ENCODE data around the gene RNF224.
"Not testable (repeated sequence)": the region's sequence is repeated elsewhere in the genome, so short reads cannot be mapped to it uniquely, and the experiment has no call there.

RNF224 gene

DNA sequence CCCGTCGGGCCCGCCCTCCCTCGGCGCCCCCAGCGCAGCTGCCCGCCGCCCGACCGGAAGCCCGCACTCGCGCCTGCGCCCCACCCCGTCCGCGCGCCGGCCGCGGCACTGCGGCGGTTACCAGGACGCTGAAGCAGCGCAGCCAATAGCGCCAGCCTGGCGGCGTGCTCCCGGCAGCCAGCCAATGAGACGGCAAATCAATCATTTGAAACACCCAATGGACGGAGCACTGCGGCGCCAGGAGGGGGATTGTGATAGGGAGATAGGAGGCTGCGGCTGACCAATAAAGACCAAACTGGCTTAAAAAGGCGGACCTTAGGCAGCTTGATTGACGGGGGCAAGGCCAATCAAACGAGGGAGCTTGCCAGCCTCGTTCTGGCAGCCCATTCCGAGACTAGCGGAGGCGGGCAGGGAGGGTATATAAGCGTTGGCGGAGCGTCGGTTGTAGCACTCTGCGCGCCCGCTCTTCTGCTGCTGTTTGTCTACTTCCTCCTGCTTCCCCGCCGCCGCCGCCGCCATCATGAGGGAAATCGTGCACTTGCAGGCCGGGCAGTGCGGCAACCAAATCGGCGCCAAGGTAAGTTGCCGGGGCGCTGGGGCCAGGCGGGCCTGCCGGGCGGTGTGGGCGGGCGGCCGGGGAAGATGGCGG lies 13.7 kb downstream of the RNF224 start, which contains the start of gene TUBB4B:
TUBB4B (plus strand) TSS at position 447 of the 649 bp plus-strand sequence; CDS start at position 521, 74 bp downstream.
- H3K36me3 ChIP-seq (ENCODE audit: low read length), result peaks cover 8% of the 10 kb centered on the region; the same call in 1 of the 2 replicates
- no peaks in the 10 kb centered on the region for H3K9me2 ChIP-seq (replicated peaks; ENCODE audit: insufficient read depth, low read length)
- H3K9ac ChIP-seq (ENCODE audit: low read length), result peak within 1 kb of the TSS; percentile 97
- peak within 1 kb of the TSS; percentile 86 for H2AFZ ChIP-seq (ENCODE audit: low read depth, low read length, severe bottlenecking)
- no peaks in the 10 kb centered on the region for H3K9me3 ChIP-seq (ENCODE audit: insufficient read depth, low read length)
- H3K27ac ChIP-seq (ENCODE audit: low read depth, low read length), result peak within 1 kb of the TSS; percentile 91
- no peak for TF ChIP-seq EZH2phosphoT487 (conservative IDR thresholded peaks at IDR 0.05; ENCODE audit: low read length)
- TF ChIP-seq, protein P1, sequence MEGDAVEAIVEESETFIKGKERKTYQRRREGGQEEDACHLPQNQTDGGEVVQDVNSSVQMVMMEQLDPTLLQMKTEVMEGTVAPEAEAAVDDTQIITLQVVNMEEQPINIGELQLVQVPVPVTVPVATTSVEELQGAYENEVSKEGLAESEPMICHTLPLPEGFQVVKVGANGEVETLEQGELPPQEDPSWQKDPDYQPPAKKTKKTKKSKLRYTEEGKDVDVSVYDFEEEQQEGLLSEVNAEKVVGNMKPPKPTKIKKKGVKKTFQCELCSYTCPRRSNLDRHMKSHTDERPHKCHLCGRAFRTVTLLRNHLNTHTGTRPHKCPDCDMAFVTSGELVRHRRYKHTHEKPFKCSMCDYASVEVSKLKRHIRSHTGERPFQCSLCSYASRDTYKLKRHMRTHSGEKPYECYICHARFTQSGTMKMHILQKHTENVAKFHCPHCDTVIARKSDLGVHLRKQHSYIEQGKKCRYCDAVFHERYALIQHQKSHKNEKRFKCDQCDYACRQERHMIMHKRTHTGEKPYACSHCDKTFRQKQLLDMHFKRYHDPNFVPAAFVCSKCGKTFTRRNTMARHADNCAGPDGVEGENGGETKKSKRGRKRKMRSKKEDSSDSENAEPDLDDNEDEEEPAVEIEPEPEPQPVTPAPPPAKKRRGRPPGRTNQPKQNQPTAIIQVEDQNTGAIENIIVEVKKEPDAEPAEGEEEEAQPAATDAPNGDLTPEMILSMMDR (IDR thresholded peaks at IDR 0.05; ENCODE audit: insufficient read depth, low read length, poor library complexity, severe bottlenecking), result no peak
- H3F3A ChIP-seq (ENCODE audit: insufficient read depth), result peaks cover 7% of the 10 kb centered on the region; the same call in 1 of the 2 replicates
- peak within 1 kb of the TSS; percentile 83 for H3K4me2 ChIP-seq (ENCODE audit: low read depth, low read length, poor library complexity, severe bottlenecking)
- peak within 1 kb of the TSS; percentile 93 for H3K4me3 ChIP-seq (ENCODE audit: insufficient read depth, low read length, poor library complexity, severe bottlenecking)
- H4K20me1 ChIP-seq (ENCODE audit: low read depth, low read length), result peaks cover 9% of the 10 kb centered on the region; the same call in 1 of the 2 replicates
- H3K27me3 ChIP-seq (ENCODE audit: low read length), result no peaks in the 10 kb centered on the region
- peaks cover 15% of the 10 kb centered on the region for H3K79me2 ChIP-seq (ENCODE audit: insufficient read depth, low read length)

GRCh38 chr9:137241490-137242268 lies 14.4 kb downstream of the RNF224 start:
- Histone ChIP-seq H2AFZ (ENCODE audit: low read depth, low read length, severe bottlenecking) (no peak overlapping the region), H3K9me3 (ENCODE audit: insufficient read depth, low read length) (no peaks in the 10 kb centered on the region), H3K9me2 (replicated peaks; ENCODE audit: insufficient read depth, low read length) (no peaks in the 10 kb centered on the region), H3K27me3 (ENCODE audit: low read length) (no peaks in the 10 kb centered on the region), H3K27ac (ENCODE audit: low read depth, low read length) (peak overlapping the region; percentile 68), H3K4me2 (ENCODE audit: low read depth, low read length, poor library complexity, severe bottlenecking) (peak overlapping the region; percentile 64), H4K20me1 (ENCODE audit: low read depth, low read length) (peaks cover 9% of the 10 kb centered on the region; the same call in 1 of the 2 replicates), H3K36me3 (ENCODE audit: low read length) (peaks cover 8% of the 10 kb centered on the region; the same call in 1 of the 2 replicates), H3F3A (ENCODE audit: insufficient read depth) (peaks cover 7% of the 10 kb centered on the region; the same call in 1 of the 2 replicates), H3K9ac (ENCODE audit: low read length) (peak overlapping the region; percentile 97), H3K4me3 (ENCODE audit: insufficient read depth, low read length, poor library complexity, severe bottlenecking) (peak overlapping the region; percentile 93), H3K79me2 (ENCODE audit: insufficient read depth, low read length) (peaks cover 15% of the 10 kb centered on the region)
- TF ChIP-seq EZH2phosphoT487 (conservative IDR thresholded peaks at IDR 0.05; ENCODE audit: low read length), result no peak
- TF ChIP-seq, protein P1 (IDR thresholded peaks at IDR 0.05; ENCODE audit: insufficient read depth, low read length, poor library complexity, severe bottlenecking), result no peak

DNA sequence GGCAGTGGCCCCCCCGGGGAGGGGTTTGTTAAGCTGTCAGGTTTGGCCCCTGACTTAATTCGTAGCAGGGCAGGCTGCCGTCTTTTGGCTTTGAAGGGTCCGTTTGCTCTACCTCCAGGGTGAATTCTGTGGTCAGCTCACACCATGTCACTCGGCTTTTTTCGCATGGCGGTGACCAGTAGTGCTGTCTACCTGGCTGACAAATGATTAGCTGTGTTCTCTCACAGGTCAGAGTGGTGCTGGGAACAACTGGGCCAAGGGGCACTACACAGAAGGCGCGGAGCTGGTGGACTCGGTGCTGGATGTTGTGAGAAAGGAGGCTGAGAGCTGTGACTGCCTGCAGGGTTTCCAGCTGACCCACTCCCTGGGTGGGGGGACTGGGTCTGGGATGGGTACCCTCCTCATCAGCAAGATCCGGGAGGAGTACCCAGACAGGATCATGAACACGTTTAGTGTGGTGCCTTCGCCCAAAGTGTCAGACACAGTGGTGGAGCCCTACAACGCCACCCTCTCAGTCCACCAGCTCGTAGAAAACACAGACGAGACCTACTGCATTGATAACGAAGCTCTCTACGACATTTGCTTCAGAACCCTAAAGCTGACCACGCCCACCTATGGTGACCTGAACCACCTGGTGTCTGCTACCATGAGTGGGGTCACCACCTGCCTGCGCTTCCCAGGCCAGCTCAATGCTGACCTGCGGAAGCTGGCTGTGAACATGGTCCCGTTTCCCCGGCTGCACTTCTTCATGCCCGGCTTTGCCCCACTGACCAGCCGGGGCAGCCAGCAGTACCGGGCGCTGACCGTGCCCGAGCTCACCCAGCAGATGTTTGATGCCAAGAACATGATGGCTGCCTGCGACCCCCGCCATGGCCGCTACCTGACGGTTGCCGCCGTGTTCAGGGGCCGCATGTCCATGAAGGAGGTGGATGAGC lies 15.2 kb downstream of the RNF224 start:
- Histone ChIP-seq H3K9ac (ENCODE audit: low read length) (peak overlapping the region; percentile 97), H4K20me1 (ENCODE audit: low read depth, low read length) (peaks cover 9% of the 10 kb centered on the region; the same call in 1 of the 2 replicates), H3K4me2 (ENCODE audit: low read depth, low read length, poor library complexity, severe bottlenecking) (peak overlapping the region; percentile 64), H3K9me3 (ENCODE audit: insufficient read depth, low read length) (no peaks in the 10 kb centered on the region), H3K4me3 (ENCODE audit: insufficient read depth, low read length, poor library complexity, severe bottlenecking) (peak overlapping the region; percentile 93), H3K79me2 (ENCODE audit: insufficient read depth, low read length) (peaks cover 15% of the 10 kb centered on the region), H3K27me3 (ENCODE audit: low read length) (no peaks in the 10 kb centered on the region), H3F3A (ENCODE audit: insufficient read depth) (peaks cover 7% of the 10 kb centered on the region; the same call in 1 of the 2 replicates), H3K27ac (ENCODE audit: low read depth, low read length) (no peak overlapping the region), H3K36me3 (ENCODE audit: low read length) (peaks cover 8% of the 10 kb centered on the region; the same call in 1 of the 2 replicates), H2AFZ (ENCODE audit: low read depth, low read length, severe bottlenecking) (no peak overlapping the region), H3K9me2 (replicated peaks; ENCODE audit: insufficient read depth, low read length) (no peaks in the 10 kb centered on the region)
- TF ChIP-seq EZH2phosphoT487 (conservative IDR thresholded peaks at IDR 0.05; ENCODE audit: low read length), result no peak
- TF ChIP-seq, protein P1 (IDR thresholded peaks at IDR 0.05; ENCODE audit: insufficient read depth, low read length, poor library complexity, severe bottlenecking), result no peak

DNA sequence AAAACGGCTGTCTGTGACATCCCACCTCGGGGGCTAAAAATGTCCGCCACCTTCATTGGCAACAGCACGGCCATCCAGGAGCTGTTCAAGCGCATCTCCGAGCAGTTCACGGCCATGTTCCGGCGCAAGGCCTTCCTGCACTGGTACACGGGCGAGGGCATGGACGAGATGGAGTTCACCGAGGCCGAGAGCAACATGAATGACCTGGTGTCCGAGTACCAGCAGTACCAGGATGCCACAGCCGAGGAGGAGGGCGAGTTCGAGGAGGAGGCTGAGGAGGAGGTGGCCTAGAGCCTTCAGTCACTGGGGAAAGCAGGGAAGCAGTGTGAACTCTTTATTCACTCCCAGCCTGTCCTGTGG lies 15.9 kb downstream of the RNF224 start:
- H3K79me2 ChIP-seq (ENCODE audit: insufficient read depth, low read length), result peaks cover 15% of the 10 kb centered on the region
- not testable (repeated sequence) for H3K36me3 ChIP-seq (ENCODE audit: low read length); H3K9me2 ChIP-seq (replicated peaks; ENCODE audit: insufficient read depth, low read length); H3F3A ChIP-seq (ENCODE audit: insufficient read depth); H3K4me3 ChIP-seq (ENCODE audit: insufficient read depth, low read length, poor library complexity, severe bottlenecking); H3K27me3 ChIP-seq (ENCODE audit: low read length); H3K4me2 ChIP-seq (ENCODE audit: low read depth, low read length, poor library complexity, severe bottlenecking); H3K9ac ChIP-seq (ENCODE audit: low read length); H2AFZ ChIP-seq (ENCODE audit: low read depth, low read length, severe bottlenecking); H3K27ac ChIP-seq (ENCODE audit: low read depth, low read length); H3K9me3 ChIP-seq (ENCODE audit: insufficient read depth, low read length); H4K20me1 ChIP-seq (ENCODE audit: low read depth, low read length)

All from SU-DHL-6 (cell line).